Measurements from ENCODE around the gene ZNF26. TPM values are rescaled to one million over a fixed set of nuclear protein-coding genes. Genes with fewer than 3 reads are reported as not detected.
"Not testable (repeated sequence)": the region's sequence is repeated elsewhere in the genome, so short reads cannot be mapped to it uniquely, and the experiment has no call there.

ZNF26 gene
- total and polyA plus RNA-seq, 2 of the 8 experiments (the other 6 are each of a cell fraction or from before 2014, with no cell fraction given), result 5.8 to 8.4 TPM

- TF ChIP-seq ZNF274 (IDR thresholded peaks at IDR 0.05; ENCODE audit: borderline replicate concordance, extremely low read depth, low read length) (no peak), EZH2 (IDR thresholded peaks at IDR 0.05; ENCODE audit: low read depth, low read length, severe bottlenecking) (no peak), ASH2L (IDR thresholded peaks at IDR 0.05; ENCODE audit: low read length) (peak; percentile 52)
These were observed 30.0 kb upstream of the ZNF26 start, which contains the start of gene ZNF605 (continued) for GRCh38 chr12:132956011-132956788.

GRCh38 chr12:132961790-132962189 lies 24.4 kb upstream of the ZNF26 start:
- H2BK5ac ChIP-seq (ENCODE audit: low read depth, low read length); H3K36me3 ChIP-seq (ENCODE audit: control insufficient read depth in 2 of 4, insufficient read depth in 4 of 4, low read length in 3 of 4); H4K91ac ChIP-seq (replicated peaks; ENCODE audit: insufficient read length, low read length); H3K9ac ChIP-seq (replicated peaks in 1 of 4; ENCODE audit: extremely low read depth in 1 of 4, low read depth in 3 of 4, low read length in 3 of 4); H3K4me3 ChIP-seq (ENCODE audit: extremely low read depth in 1 of 4, insufficient read depth in 2 of 4, low read depth in 3 of 4, low read length in 4 of 4); H2BK12ac ChIP-seq (ENCODE audit: low read depth, low read length); POLR2A ChIA-PET (ENCODE audit: partially characterized antibody); H2AK5ac ChIP-seq (ENCODE audit: low read depth, low read length); H3K4ac ChIP-seq (replicated peaks; ENCODE audit: insufficient read length, low read depth, low read length); H3K4me1 ChIP-seq (replicated peaks in 1 of 4; ENCODE audit: control insufficient read depth in 3 of 4, insufficient read depth in 4 of 4, low read length in 3 of 4); H3K79me1 ChIP-seq (ENCODE audit: low read depth, low read length); DNase-seq (ENCODE audit: low read depth in 1 of 2, low spot score in 2 of 2); H3K4me2 ChIP-seq (ENCODE audit: insufficient read depth in 1 of 2, low read depth in 2 of 2, low read length in 2 of 2); H3K56ac ChIP-seq (replicated peaks; ENCODE audit: insufficient read length, low read depth, low read length); H3K27me3 ChIP-seq (replicated peaks in 1 of 4; ENCODE audit: control insufficient read depth in 3 of 4, extremely low read depth in 1 of 4, insufficient read depth in 3 of 4, low read length in 3 of 4); H3K14ac ChIP-seq (ENCODE audit: insufficient read length); H3K79me2 ChIP-seq (ENCODE audit: control insufficient read depth in 1 of 2, insufficient read depth in 2 of 2, low read length in 2 of 2); H2BK15ac ChIP-seq (ENCODE audit: low read length); H3K23ac ChIP-seq (ENCODE audit: insufficient read length); H3K27ac ChIP-seq (ENCODE audit: low read depth, low read length); H4K8ac ChIP-seq (ENCODE audit: extremely low read depth, insufficient read depth, low read length); H3K18ac ChIP-seq (ENCODE audit: extremely low read depth, low read length); H3K23me2 ChIP-seq (ENCODE audit: low read depth, low read length); H2BK120ac ChIP-seq (replicated peaks; ENCODE audit: low read depth, low read length); H2AFZ ChIP-seq (ENCODE audit: low read length); H4K5ac ChIP-seq (ENCODE audit: insufficient read length, low read depth, low read length); H2BK20ac ChIP-seq (ENCODE audit: low read length); H4K20me1 ChIP-seq (replicated peaks in 1 of 2; ENCODE audit: control insufficient read depth in 1 of 2, insufficient read depth in 2 of 2, low read length in 2 of 2); FAIRE-seq: not testable (repeated sequence)
- WGBS, 2 experiments (ENCODE audit: extremely low coverage in 1 of 2, insufficient coverage in 1 of 2, insufficient read length in 1 of 2, insufficient replicate concordance in 2 of 2, low coverage in 1 of 2, low lambda C conversion rate in 2 of 2, missing lambda C conversion rate in 1 of 2), result 87% methylated on average over 14 of the region's 14 CpGs; no CpG with 5 or more reads in 1 of the 2 experiments
- H3K9me3 ChIP-seq (ENCODE audit: insufficient read depth in 2 of 2, low read depth in 1 of 2, low read length in 1 of 2), result peaks cover 26 to 62% of the 10 kb centered on the region in 2 experiments
- CTCF ChIA-PET (ENCODE audit: partially characterized antibody), result interaction anchor here (1.4 kb wide), 1 partner anchor 10 kb away, joined by 7 read pairs; no protein-coding TSS in a partner anchor

Measured in H1 (cell line).